Heart left ventricle (tissue), 16 donors: ENCODE measurements around the gene SMIM44. TPM values are rescaled to one million over a fixed set of nuclear protein-coding genes. Genes with fewer than 3 reads are reported as not detected.
A peak's percentile ranks its signal among the peaks of the same experiment; 100 is the strongest.

Experiments
- ATAC-seq, 4 donors: fragments of 200-7000 bp; cut with Tn5 transposase; one replicate each; pipeline ENCODE4 v1.9.1; 2020 to 2022; ENCODE audit warnings: moderate library complexity in 4 of 4, mild to moderate bottlenecking in 3 of 4, moderate number of reproducible peaks in 1 of 4
- DNase-seq, 5 donors: peaks; one replicate each; pipeline ENCODE4 v3.0.0-alpha.2; 2020
- H3K27ac ChIP-seq, 12 donors: fragments of 200-600 bp; sonication (generic) in 4 of 12; one replicate each; pipeline versions ENCODE4 v1.5.0 to v1.8.0; 2016 to 2022; ENCODE audit warnings: mild to moderate bottlenecking in 2 of 12
- H3K27me3 ChIP-seq, 9 donors: fragments of 200-600 bp; sonication (generic) in 2 of 9; one replicate each; pipeline versions ENCODE4 v1.5.1 to v1.8.0; 2016 to 2022; ENCODE audit warnings: mild to moderate bottlenecking in 3 of 9
- H3K36me3 ChIP-seq, 9 donors: fragments of 200-600 bp; sonication (generic) in 2 of 9; one replicate each; pipeline versions ENCODE4 v1.5.0 to v1.8.0; 2018 to 2022; ENCODE audit warnings: mild to moderate bottlenecking in 2 of 9
- H3K4me1 ChIP-seq, 12 donors: fragments of 200-600 bp; sonication (generic) in 4 of 12; one replicate each; pipeline versions ENCODE4 v1.5.0 to v1.8.0; 2016 to 2022; ENCODE audit warnings: mild to moderate bottlenecking in 3 of 12
- H3K4me3 ChIP-seq, 12 donors: fragments of 200-600 bp; sonication (generic) in 4 of 12; one replicate each; pipeline versions ENCODE4 v1.5.0 to v1.8.0; 2017 to 2022; ENCODE audit warnings: mild to moderate bottlenecking in 9 of 12, moderate library complexity in 4 of 12
- H3K9me3 ChIP-seq, 12 donors: fragments of 200-600 bp; sonication (generic) in 4 of 12; one replicate each; pipeline versions ENCODE4 v1.5.0 to v1.8.0; 2016 to 2022; ENCODE audit warnings: mild to moderate bottlenecking in 1 of 12
- CTCF ChIP-seq, 12 donors: fragments of 200-600 bp; sonication (generic) in 4 of 12; IDR thresholded peaks; one replicate each; pipeline versions ENCODE4 v1.5.0 to v1.8.0; 2018 to 2022; ENCODE audit warnings: antibody characterized with exemption in 12 of 12, mild to moderate bottlenecking in 5 of 12
- POLR2A ChIP-seq, 2 donors: fragments of 450-650 bp; IDR thresholded peaks; one replicate each; pipeline ENCODE4 v1.6.1; 2017; ENCODE audit warnings: antibody characterized with exemption in 2 of 2, mild to moderate bottlenecking in 2 of 2, moderate library complexity in 2 of 2
- WGBS, 4 donors: extraction: QIAGEN DNeasy Blood & Tissue Kit in 2 of 4; methylation state at CpG; one replicate each; pipeline versions ENCODE4 v1.1.5 to v1.1.7; 2013 to 2018; 5-methylcytosine and 5-hydroxymethylcytosine counted together
- intact Hi-C, 10 donors: fragments of 100-400 bp; cut with DNase I; formaldehyde crosslinking; loops; one replicate each; pipeline versions ENCODE4 v1.11.1 to v1.14.2; 2022
- polyA plus RNA-seq, 2 donors: library from polyadenylated mRNA; stranded (reverse); fragments of 200-250 nt; gene quantifications; one replicate each; pipeline ENCODE4 v1.2.3, GENCODE V29; 2013
- total RNA-seq, 9 donors: library from RNA; depleted of rRNA in 2 of 9; stranded (reverse); fragments of >200 nt in 2 of 9; fragmentation: NEBNext Ultra II Directional in 3 of 9; extraction: Animal tissue kit (Norgen Biotek cat#: 25700) in 3 of 9; gene quantifications; one replicate each; pipeline versions ENCODE4 v1.1.0 to v1.2.4, GENCODE V29; 2016 to 2023
- donor health status: ischemic (EF 13 %, LVEDD 7.1; RV severe dilation, severe dysfunction).
- donor health status: healthy with polysubstance abuse.
- donor health status: DM: no; HTN: yes; CAD: no.
- donor health status: DM: no; HTN: no; CAD: no.
- donor health status: ischemic (EF 25% LVEDD 6.9; RV normal size, moderate dysfunction).
- donor health status: ischemic (EF 25% LVEDD 5.7; RV mildly dilated, moderate dysfunction).
- donor health status: healthy.
- donor health status: DM: yes; HTN: yes; CAD: no.
- donor health status: ischemic (EF 35%, LVEDD 5.7; RV mildly dilated, moderate dysfunction).
- donor health status: nonischemic (EF 11% LVEDD 7.7; RV severe dilation, severe dysfunction).
- donor health status: DM: yes; HTN: yes; CAD: no.
- donor health status: PGD.
- donor health status: ischemic (EF 29% LVEDD 5.4; RV normal size, mild dysfunction).
- donor health status: nonischemic (EF 23%, LVEDD 6.1; RV moderate dilation, normal function).

SMIM44 gene
- total and polyA plus RNA-seq, 11 donors, result not detected

- Histone ChIP-seq H3K4me1 (peaks cover 4 to 46% (median 36%) of the 10 kb centered on the region in 12 donors), H3K27ac (peak overlapping the region; percentile 60 to 96 (median 84)), H3K9me3 (no peaks in the 10 kb centered on the region), H3K36me3 (peaks cover 3 to 63% (median 50%) of the 10 kb centered on the region in 9 donors), H3K4me3 (no peak overlapping the region), H3K27me3 (no peaks in the 10 kb centered on the region)
- DNase-seq (peak in 1 of 5 donors; percentile 46), ATAC-seq (no peak)
- no peak for TF ChIP-seq CTCF (IDR thresholded peaks at IDR 0.05)
- no peak for TF ChIP-seq POLR2A (IDR thresholded peaks at IDR 0.05)
- 60 to 78% (median 75%) methylated on average over 13 to 18 of the region's 18 CpGs for WGBS, 4 donors
- intact Hi-C loops, result no loop called here
Observed at GRCh38 chr19:3456925-3457527, 26.2 kb downstream of the SMIM44 start.

- H3K9me3 ChIP-seq, result no peaks in the 10 kb centered on the region
- no peak overlapping the region for H3K4me3 ChIP-seq
- H3K27me3 ChIP-seq, result no peaks in the 10 kb centered on the region
- H3K27ac ChIP-seq, result peak overlapping the region in 4 of 12 donors; percentile 60 to 92 (median 86)
- TF ChIP-seq POLR2A (IDR thresholded peaks at IDR 0.05) (no peak), CTCF (IDR thresholded peaks at IDR 0.05) (no peak)
- 88 to 92% (median 90%) methylated on average over 29 to 37 of the region's 37 CpGs for WGBS, 4 donors
- DNase-seq (peak in 1 of 5 donors; percentile 55), ATAC-seq (no peak)
- peaks cover 3 to 64% (median 53%) of the 10 kb centered on the region in 9 donors for H3K36me3 ChIP-seq
- intact Hi-C loops, result no loop called here
- H3K4me1 ChIP-seq, result peaks cover 4 to 50% (median 40%) of the 10 kb centered on the region in 12 donors
Observed at GRCh38 chr19:3455960-3456601, 27.2 kb downstream of the SMIM44 start.

- intact Hi-C loops, result no loop called here
- TF ChIP-seq CTCF (IDR thresholded peaks at IDR 0.05) (no peak), POLR2A (IDR thresholded peaks at IDR 0.05) (no peak)
- ATAC-seq (no peak), DNase-seq (no peak)
- H3K4me1 ChIP-seq, result peaks cover 4 to 56% (median 43%) of the 10 kb centered on the region in 12 donors
- WGBS, 4 donors, result 92 to 97% (median 95%) methylated on average over 7 of the region's 7 CpGs
- no peaks in the 10 kb centered on the region for H3K27me3 ChIP-seq
- peaks cover 3 to 66% (median 55%) of the 10 kb centered on the region in 9 donors for H3K36me3 ChIP-seq
- peak overlapping the region in 2 of 12 donors; percentile 90 to 92 for H3K27ac ChIP-seq
- no peak overlapping the region for H3K4me3 ChIP-seq
- no peaks in the 10 kb centered on the region for H3K9me3 ChIP-seq
Observed at GRCh38 chr19:3455393-3455955, 27.8 kb downstream of the SMIM44 start.
